K562 (cell line): ENCODE results near the gene AIF1. TPM values are rescaled to one million over a fixed set of nuclear protein-coding genes. Genes with fewer than 3 reads are reported as not detected.

Experiments
- BCOR ChIP-seq: fragments of 450-650 bp; IDR thresholded peaks from 2 replicates; pipeline ENCODE4 v1.6.1; 2016
- CC2D1A ChIP-seq: fragments of 450-650 bp; IDR thresholded peaks from 2 replicates; pipeline ENCODE4 v1.6.1; 2017; ENCODE audit warnings: mild to moderate bottlenecking
- KLF1 ChIP-seq: fragments of 450-650 bp; IDR thresholded peaks from 2 replicates; pipeline ENCODE4 v1.6.1; 2016; ENCODE audit warnings: missing genetic modification characterization, missing compliant biosample characterization
- L3MBTL2 ChIP-seq: fragments of 450-650 bp; IDR thresholded peaks from 2 replicates; pipeline ENCODE4 v1.6.1; 2016; ENCODE audit warnings: mild to moderate bottlenecking, moderate library complexity
- RFX7 ChIP-seq: fragments of 250-450 bp; sonication (Bioruptor Pico); IDR thresholded peaks from 2 replicates; pipeline ENCODE4 v1.5.1; 2021; ENCODE audit warnings: mild to moderate bottlenecking
- SOX6 ChIP-seq: fragments of 450-650 bp; IDR thresholded peaks from 2 replicates; pipeline ENCODE4 v1.6.1; 2014; ENCODE audit warnings: mild to moderate bottlenecking
- SRSF1 ChIP-seq: fragments of 200-400 bp; formaldehyde crosslinking; IDR thresholded peaks from 2 replicates; pipeline ENCODE4 v1.6.1; 2017; ENCODE audit warnings: mild to moderate bottlenecking, low read depth, low read length, moderate library complexity
- ZBED1 ChIP-seq: IDR thresholded peaks from 2 replicates; pipeline ENCODE4 v1.6.1; 2014
- ZNF174 ChIP-seq: fragments of 250-450 bp; sonication (Bioruptor Pico); IDR thresholded peaks from 2 replicates; pipeline ENCODE4 v1.4.0; 2020; ENCODE audit warnings: mild to moderate bottlenecking
- polyA plus RNA-seq, 8 experiments: library from polyadenylated mRNA; depleted of rRNA in 4 of 8; stranded (reverse) in 5 of 8; unstranded in 3 of 8; fragments of >200 nt; fragmentation: Nextera tagmentation in 2 of 8; fragmentation: Illumina TruSeq in 1 of 8; extraction: Ambion mirVana in 2 of 8; extraction: Trizol in 1 of 8; gene quantifications; 2 replicates each; pipeline versions ENCODE4 v1.2.1 to v1.2.3, GENCODE V29; 2011 to 2014; ENCODE audit warnings: inconsistent platforms in 1 of 8, missing spikeins in 1 of 8
- total RNA-seq, 7 experiments: library from RNA; depleted of rRNA in 6 of 7; stranded (reverse); fragments of >200 nt in 6 of 7; fragmentation: Illumina TruSeq in 2 of 7; extraction: Trizol in 2 of 7; gene quantifications; 2 replicates each; pipeline versions ENCODE4 v1.2.1 to v1.2.3, GENCODE V29; 2011 to 2021; ENCODE audit warnings: low replicate concordance in 1 of 7
- TF ChIP-seq, protein P1 (sequence below), 2 experiments: fragments of 450-650 bp; formaldehyde crosslinking in 1 of 2; IDR thresholded peaks; 2 replicates each; pipeline versions ENCODE4 v1.4.0 to v1.6.1; 2014 to 2020; ENCODE audit warnings: mild to moderate bottlenecking in 2 of 2, borderline replicate concordance in 1 of 2, low read depth in 1 of 2
- TF ChIP-seq, protein P2 (sequence below): fragments of 250-450 bp; sonication (Bioruptor Pico); IDR thresholded peaks from 2 replicates; pipeline ENCODE4 v1.5.0; 2020; ENCODE audit warnings: mild to moderate bottlenecking
- TF ChIP-seq, protein P3 (sequence below): sonication (generic); IDR thresholded peaks from 2 replicates; pipeline ENCODE4 v1.6.1; 2016

The AIF1 gene
- total and polyA plus RNA-seq, 9 of the 15 experiments (the other 6 are each of a cell fraction or from before 2014, with no cell fraction given) = 9.4 to 33.4 (median 19.4) TPM

DNA sequence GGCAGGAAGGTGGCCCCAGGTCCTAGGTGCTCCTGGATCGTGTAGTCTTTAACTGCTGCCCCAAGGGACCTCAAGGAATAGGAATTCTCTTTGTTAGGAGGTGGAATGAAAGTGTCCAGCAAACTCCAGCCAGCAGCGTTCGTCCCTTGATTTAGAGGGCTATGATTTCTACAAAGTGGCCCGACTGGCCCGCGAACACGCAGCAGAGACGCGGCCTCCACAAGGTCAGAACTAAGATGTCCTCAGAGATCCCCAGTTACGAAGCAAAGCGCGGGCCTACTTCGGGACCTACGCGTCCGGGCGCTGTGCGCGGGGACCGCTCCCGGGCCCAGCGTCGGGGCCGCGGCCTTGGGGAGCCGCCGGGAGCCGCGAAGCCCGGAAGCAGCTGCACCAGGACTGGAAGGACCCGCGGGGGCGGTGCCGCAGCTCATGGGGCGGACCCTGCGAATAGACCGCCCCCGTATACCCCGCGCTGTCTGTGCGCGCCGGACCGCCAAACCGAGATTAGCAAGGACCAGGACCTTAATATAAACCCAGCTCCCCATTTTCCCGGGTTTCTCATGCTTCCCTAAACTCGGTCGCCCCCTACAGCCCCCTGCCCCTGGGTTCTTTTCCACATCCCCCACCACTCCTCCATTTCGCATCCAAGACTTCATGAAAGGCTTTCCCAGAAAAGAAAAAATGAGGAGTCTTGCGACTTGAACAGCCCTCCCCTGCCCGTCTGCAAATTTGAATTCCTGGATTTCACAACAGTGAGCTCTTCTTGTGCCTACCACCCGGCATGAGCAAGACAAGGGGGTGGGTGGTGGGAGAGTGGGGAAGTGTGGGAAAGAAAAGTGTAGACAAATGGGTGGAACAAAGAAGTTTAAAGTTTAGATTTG lies 45.6 kb downstream of the AIF1 start, which contains the start of gene C6orf47 (continued):
- TF ChIP-seq, protein P1, sequence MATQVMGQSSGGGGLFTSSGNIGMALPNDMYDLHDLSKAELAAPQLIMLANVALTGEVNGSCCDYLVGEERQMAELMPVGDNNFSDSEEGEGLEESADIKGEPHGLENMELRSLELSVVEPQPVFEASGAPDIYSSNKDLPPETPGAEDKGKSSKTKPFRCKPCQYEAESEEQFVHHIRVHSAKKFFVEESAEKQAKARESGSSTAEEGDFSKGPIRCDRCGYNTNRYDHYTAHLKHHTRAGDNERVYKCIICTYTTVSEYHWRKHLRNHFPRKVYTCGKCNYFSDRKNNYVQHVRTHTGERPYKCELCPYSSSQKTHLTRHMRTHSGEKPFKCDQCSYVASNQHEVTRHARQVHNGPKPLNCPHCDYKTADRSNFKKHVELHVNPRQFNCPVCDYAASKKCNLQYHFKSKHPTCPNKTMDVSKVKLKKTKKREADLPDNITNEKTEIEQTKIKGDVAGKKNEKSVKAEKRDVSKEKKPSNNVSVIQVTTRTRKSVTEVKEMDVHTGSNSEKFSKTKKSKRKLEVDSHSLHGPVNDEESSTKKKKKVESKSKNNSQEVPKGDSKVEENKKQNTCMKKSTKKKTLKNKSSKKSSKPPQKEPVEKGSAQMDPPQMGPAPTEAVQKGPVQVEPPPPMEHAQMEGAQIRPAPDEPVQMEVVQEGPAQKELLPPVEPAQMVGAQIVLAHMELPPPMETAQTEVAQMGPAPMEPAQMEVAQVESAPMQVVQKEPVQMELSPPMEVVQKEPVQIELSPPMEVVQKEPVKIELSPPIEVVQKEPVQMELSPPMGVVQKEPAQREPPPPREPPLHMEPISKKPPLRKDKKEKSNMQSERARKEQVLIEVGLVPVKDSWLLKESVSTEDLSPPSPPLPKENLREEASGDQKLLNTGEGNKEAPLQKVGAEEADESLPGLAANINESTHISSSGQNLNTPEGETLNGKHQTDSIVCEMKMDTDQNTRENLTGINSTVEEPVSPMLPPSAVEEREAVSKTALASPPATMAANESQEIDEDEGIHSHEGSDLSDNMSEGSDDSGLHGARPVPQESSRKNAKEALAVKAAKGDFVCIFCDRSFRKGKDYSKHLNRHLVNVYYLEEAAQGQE (IDR thresholded peaks at IDR 0.05; ENCODE audit: borderline replicate concordance) = peak; percentile 67
- TF ChIP-seq, protein P1 (CRISPR knock-in tag; IDR thresholded peaks at IDR 0.05; ENCODE audit: low read depth) = peak; percentile 92
- 0 out of 2 replicates have a peak, but pooled peaks have one; percentile 70 for TF ChIP-seq ZBED1
- TF ChIP-seq, protein P2, sequence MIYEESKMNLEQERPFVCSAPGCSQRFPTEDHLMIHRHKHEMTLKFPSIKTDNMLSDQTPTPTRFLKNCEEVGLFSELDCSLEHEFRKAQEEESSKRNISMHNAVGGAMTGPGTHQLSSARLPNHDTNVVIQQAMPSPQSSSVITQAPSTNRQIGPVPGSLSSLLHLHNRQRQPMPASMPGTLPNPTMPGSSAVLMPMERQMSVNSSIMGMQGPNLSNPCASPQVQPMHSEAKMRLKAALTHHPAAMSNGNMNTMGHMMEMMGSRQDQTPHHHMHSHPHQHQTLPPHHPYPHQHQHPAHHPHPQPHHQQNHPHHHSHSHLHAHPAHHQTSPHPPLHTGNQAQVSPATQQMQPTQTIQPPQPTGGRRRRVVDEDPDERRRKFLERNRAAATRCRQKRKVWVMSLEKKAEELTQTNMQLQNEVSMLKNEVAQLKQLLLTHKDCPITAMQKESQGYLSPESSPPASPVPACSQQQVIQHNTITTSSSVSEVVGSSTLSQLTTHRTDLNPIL (CRISPR knock-in tag) = peak; percentile 60
- TF ChIP-seq L3MBTL2 = peak; percentile 91
- TF ChIP-seq, protein P3, sequence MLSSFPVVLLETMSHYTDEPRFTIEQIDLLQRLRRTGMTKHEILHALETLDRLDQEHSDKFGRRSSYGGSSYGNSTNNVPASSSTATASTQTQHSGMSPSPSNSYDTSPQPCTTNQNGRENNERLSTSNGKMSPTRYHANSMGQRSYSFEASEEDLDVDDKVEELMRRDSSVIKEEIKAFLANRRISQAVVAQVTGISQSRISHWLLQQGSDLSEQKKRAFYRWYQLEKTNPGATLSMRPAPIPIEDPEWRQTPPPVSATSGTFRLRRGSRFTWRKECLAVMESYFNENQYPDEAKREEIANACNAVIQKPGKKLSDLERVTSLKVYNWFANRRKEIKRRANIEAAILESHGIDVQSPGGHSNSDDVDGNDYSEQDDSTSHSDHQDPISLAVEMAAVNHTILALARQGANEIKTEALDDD = no peak
- TF ChIP-seq SRSF1 = no peak
- TF ChIP-seq CC2D1A = peak; percentile 24; the same call in 1 of the 2 replicates
- peak; percentile 63; the same call in 1 of the 2 replicates for TF ChIP-seq SOX6
- no peak for TF ChIP-seq BCOR
- no peak for TF ChIP-seq ZNF174 (CRISPR knock-in tag)
- peak; percentile 46; the same call in 1 of the 2 replicates for TF ChIP-seq RFX7
- TF ChIP-seq KLF1 (tag) = 0 out of 2 replicates have a peak, but pooled peaks have one; percentile 56
